ENCODE measurements around the gene MMADHC.

The MMADHC gene

GRCh38 chr2:149534674-149535073 is 52.9 kb downstream of the MMADHC start:
- Histone ChIP-seq H3K4me1 (ENCODE audit: control insufficient read depth in 2 of 2, insufficient read depth in 2 of 2, low read length in 2 of 2) (no peaks in the 10 kb centered on the region), H3K9me3 (ENCODE audit: control insufficient read depth in 2 of 2, low read length in 2 of 2) (no peaks in the 10 kb centered on the region), H3K9ac (ENCODE audit: low read depth in 1 of 2, low read length in 2 of 2) (no peak overlapping the region), H3K36me3 (ENCODE audit: control insufficient read depth in 2 of 2, insufficient read depth in 2 of 2, low read length in 2 of 2) (no peaks in the 10 kb centered on the region), H3K27me3 (ENCODE audit: control insufficient read depth in 2 of 2, insufficient read depth in 2 of 2, low read length in 2 of 2) (no peaks in the 10 kb centered on the region), H3K27ac (ENCODE audit: low read depth in 2 of 2, low read length in 2 of 2) (no peak overlapping the region), H3K4me3 (ENCODE audit: low read length in 2 of 2) (no peak overlapping the region)

DNA sequence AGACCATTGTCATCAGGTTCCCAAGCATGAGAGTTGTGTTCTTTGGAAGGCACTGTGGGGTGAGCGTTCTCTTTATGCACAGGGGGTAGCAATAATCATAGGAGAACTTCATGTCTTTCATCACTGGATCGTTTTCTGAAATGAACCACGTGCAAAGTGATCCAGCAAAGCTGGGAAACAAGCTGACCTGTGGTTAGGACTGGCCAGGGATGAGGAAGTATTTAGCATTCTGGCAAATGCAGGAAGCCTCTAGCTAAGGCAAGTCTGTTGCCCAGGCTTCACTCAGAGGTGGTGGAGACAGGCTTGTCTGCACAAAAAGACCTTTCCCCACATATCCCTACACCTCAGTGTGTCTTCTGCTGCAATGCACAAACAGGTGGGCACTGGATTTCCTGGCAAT is 58.6 kb downstream of the MMADHC start:
- Histone ChIP-seq H3K4me3 (ENCODE audit: low read length in 2 of 2) (no peak overlapping the region), H3K9ac (ENCODE audit: low read depth in 1 of 2, low read length in 2 of 2) (no peak overlapping the region), H3K27ac (ENCODE audit: low read depth in 2 of 2, low read length in 2 of 2) (no peak overlapping the region), H3K36me3 (ENCODE audit: control insufficient read depth in 2 of 2, insufficient read depth in 2 of 2, low read length in 2 of 2) (no peaks in the 10 kb centered on the region), H3K9me3 (ENCODE audit: control insufficient read depth in 2 of 2, low read length in 2 of 2) (no peaks in the 10 kb centered on the region), H3K27me3 (ENCODE audit: control insufficient read depth in 2 of 2, insufficient read depth in 2 of 2, low read length in 2 of 2) (no peaks in the 10 kb centered on the region), H3K4me1 (ENCODE audit: control insufficient read depth in 2 of 2, insufficient read depth in 2 of 2, low read length in 2 of 2) (no peaks in the 10 kb centered on the region)

GRCh38 chr2:149527998-149528755 is 59.4 kb downstream of the MMADHC start:
- Histone ChIP-seq H3K27ac (ENCODE audit: low read depth in 2 of 2, low read length in 2 of 2) (no peak overlapping the region), H3K4me3 (ENCODE audit: low read length in 2 of 2) (no peak overlapping the region), H3K9me3 (ENCODE audit: control insufficient read depth in 2 of 2, low read length in 2 of 2) (no peaks in the 10 kb centered on the region), H3K4me1 (ENCODE audit: control insufficient read depth in 2 of 2, insufficient read depth in 2 of 2, low read length in 2 of 2) (no peaks in the 10 kb centered on the region), H3K9ac (ENCODE audit: low read depth in 1 of 2, low read length in 2 of 2) (no peak overlapping the region), H3K27me3 (ENCODE audit: control insufficient read depth in 2 of 2, insufficient read depth in 2 of 2, low read length in 2 of 2) (no peaks in the 10 kb centered on the region), H3K36me3 (ENCODE audit: control insufficient read depth in 2 of 2, insufficient read depth in 2 of 2, low read length in 2 of 2) (no peaks in the 10 kb centered on the region)

- Histone ChIP-seq H3K9ac (ENCODE audit: low read depth in 1 of 2, low read length in 2 of 2) (no peak overlapping the region), H3K27ac (ENCODE audit: low read depth in 2 of 2, low read length in 2 of 2) (no peak overlapping the region), H3K36me3 (ENCODE audit: control insufficient read depth in 2 of 2, insufficient read depth in 2 of 2, low read length in 2 of 2) (no peaks in the 10 kb centered on the region), H3K9me3 (ENCODE audit: control insufficient read depth in 2 of 2, low read length in 2 of 2) (no peaks in the 10 kb centered on the region), H3K27me3 (ENCODE audit: control insufficient read depth in 2 of 2, insufficient read depth in 2 of 2, low read length in 2 of 2) (no peaks in the 10 kb centered on the region), H3K4me1 (ENCODE audit: control insufficient read depth in 2 of 2, insufficient read depth in 2 of 2, low read length in 2 of 2) (no peaks in the 10 kb centered on the region), H3K4me3 (ENCODE audit: low read length in 2 of 2) (no peak overlapping the region)
These were observed 60.9 kb downstream of the MMADHC start for GRCh38 chr2:149526689-149527088.

GRCh38 chr2:149525323-149525722 is 62.3 kb downstream of the MMADHC start:
- H3K4me1 ChIP-seq (ENCODE audit: control insufficient read depth in 2 of 2, insufficient read depth in 2 of 2, low read length in 2 of 2), result no peaks in the 10 kb centered on the region
- no peaks in the 10 kb centered on the region for H3K27me3 ChIP-seq (ENCODE audit: control insufficient read depth in 2 of 2, insufficient read depth in 2 of 2, low read length in 2 of 2)
- no peaks in the 10 kb centered on the region for H3K9me3 ChIP-seq (ENCODE audit: control insufficient read depth in 2 of 2, low read length in 2 of 2)
- H3K9ac ChIP-seq (ENCODE audit: low read depth in 1 of 2, low read length in 2 of 2), result no peak overlapping the region
- H3K4me3 ChIP-seq (ENCODE audit: low read length in 2 of 2), result no peak overlapping the region
- no peaks in the 10 kb centered on the region for H3K36me3 ChIP-seq (ENCODE audit: control insufficient read depth in 2 of 2, insufficient read depth in 2 of 2, low read length in 2 of 2)
- no peak overlapping the region for H3K27ac ChIP-seq (ENCODE audit: low read depth in 2 of 2, low read length in 2 of 2)
